Activated naive CD4-positive, alpha-beta T cell treated with anti-CD3 and anti-CD28 coated beads, Interleukin-2, amount 50 U/mL, for 72 hours (primary cell): Measurements from ENCODE around the gene ZNF791. TPM values are rescaled to one million over a fixed set of nuclear protein-coding genes. Genes with fewer than 3 reads are reported as not detected.
A peak's percentile ranks its signal among the peaks of the same experiment; 100 is the strongest.
"Not testable (repeated sequence)": the region's sequence is repeated elsewhere in the genome, so short reads cannot be mapped to it uniquely, and the experiment has no call there.

Source experiments
- ATAC-seq, 2 donors: fragments of 150-1000 bp; cut with Tn5 transposase; 2 replicates each; pipeline ENCODE4 v1.10.0; 2021; ENCODE audit warnings: mild to moderate bottlenecking in 2 of 2, moderate library complexity in 2 of 2
- DNase-seq, 2 donors: peaks; one replicate each; pipeline ENCODE4 v3.0.0; 2021 to 2022; ENCODE audit warnings: low spot score in 2 of 2
- H3K27ac Mint-ChIP-seq, 2 donors: one replicate each; pipeline ENCODE4 v1.8.0; 2022; ENCODE audit warnings: mild to moderate bottlenecking in 2 of 2, mixed read lengths in 2 of 2
- H3K36me3 Mint-ChIP-seq, 2 donors: one replicate each; pipeline ENCODE4 v1.8.0; 2022; ENCODE audit warnings: mixed read lengths in 2 of 2
- H3K9me3 Mint-ChIP-seq, 2 donors: one replicate each; pipeline ENCODE4 v1.8.0; 2022; ENCODE audit warnings: mixed read lengths in 2 of 2
- total RNA-seq, 2 donors: library from RNA; stranded (reverse); gene quantifications; one replicate each; pipeline ENCODE4 v1.2.3, GENCODE V29; 2022

Gene ZNF791
- 10 to 100 TPM; 14.7 to 16.7 TPM for total RNA-seq

GRCh38 chr19:12610540-12611360, at the start of gene ZNF791, which contains the start of gene ZNF490:
TSS of gene ZNF791 (plus strand) at chr19:12610920. CDS start at chr19:12611080, 160 bp downstream.
TSS of gene ZNF490 (minus strand) at chr19:12610813. CDS start at chr19:12610680, 133 bp downstream.
- peak; percentile 92 to 98 for DNase-seq
- Mint-ChIP-seq H3K27ac (peak within 1 kb of the TSS; percentile 92 to 99), H3K36me3 (peaks cover 8 to 24% of the 10 kb centered on the region in 2 donors), H3K9me3 (no peaks in the 10 kb centered on the region)
- ATAC-seq, result peak; percentile 91 to 97

GRCh38 chr19:12564016-12564664, 46.6 kb upstream of the ZNF791 start:
- Mint-ChIP-seq H3K27ac (no peak overlapping the region), H3K36me3 (no peaks in the 10 kb centered on the region), H3K9me3 (no peaks in the 10 kb centered on the region)
- DNase-seq (peak; percentile 89 to 98), ATAC-seq (peak; percentile 91 to 93)

GRCh38 chr19:12566380-12566779, 44.3 kb upstream of the ZNF791 start:
- DNase-seq, H3K27ac Mint-ChIP-seq, ATAC-seq, H3K9me3 Mint-ChIP-seq, H3K36me3 Mint-ChIP-seq: not testable (repeated sequence)

GRCh38 chr19:12567951-12568350, 42.8 kb upstream of the ZNF791 start:
- DNase-seq, result no peak
- no peaks in the 10 kb centered on the region for H3K9me3 Mint-ChIP-seq
- ATAC-seq, result no peak
- no peaks in the 10 kb centered on the region for H3K36me3 Mint-ChIP-seq
- no peak overlapping the region for H3K27ac Mint-ChIP-seq

- no peak for DNase-seq
- ATAC-seq, result no peak
These were observed 36.7 kb upstream of the ZNF791 start for GRCh38 chr19:12574036-12574435.

GRCh38 chr19:12578641-12579040, 32.1 kb upstream of the ZNF791 start:
- Mint-ChIP-seq H3K36me3 (peaks cover 32 to 54% of the 10 kb centered on the region in 2 donors), H3K9me3 (peaks cover 15 to 18% of the 10 kb centered on the region in 2 donors), H3K27ac (no peak overlapping the region)
- ATAC-seq (no peak), DNase-seq (no peak)

More at GRCh38 chr19:12574036-12574435, 36.7 kb upstream of the ZNF791 start:
- Mint-ChIP-seq H3K36me3 (peaks cover 11 to 12% of the 10 kb centered on the region in 2 donors), H3K27ac (peak overlapping the region; percentile 25 to 36), H3K9me3 (no peaks in the 10 kb centered on the region)

GRCh38 chr19:12580180-12580694, 30.5 kb upstream of the ZNF791 start:
- no peak for ATAC-seq
- H3K36me3 Mint-ChIP-seq, result peaks cover 32 to 56% of the 10 kb centered on the region in 2 donors
- peaks cover 15 to 18% of the 10 kb centered on the region in 2 donors for H3K9me3 Mint-ChIP-seq
- no peak for DNase-seq
- H3K27ac Mint-ChIP-seq, result no peak overlapping the region

- H3K9me3 Mint-ChIP-seq, result peaks cover 15 to 18% of the 10 kb centered on the region in 2 donors
- no peak for DNase-seq
- H3K27ac Mint-ChIP-seq, result no peak overlapping the region
- ATAC-seq, result no peak
- H3K36me3 Mint-ChIP-seq, result peaks cover 32 to 56% of the 10 kb centered on the region in 2 donors
These were observed 29.6 kb upstream of the ZNF791 start for GRCh38 chr19:12581100-12581499.

GRCh38 chr19:12596485-12596884, 14.2 kb upstream of the ZNF791 start:
- Mint-ChIP-seq H3K27ac (no peak overlapping the region), H3K9me3 (no peaks in the 10 kb centered on the region), H3K36me3 (no peaks in the 10 kb centered on the region)
- ATAC-seq (no peak), DNase-seq (no peak)

- DNase-seq (no peak), ATAC-seq (no peak)
- H3K36me3 Mint-ChIP-seq, result no peaks in the 10 kb centered on the region
- no peaks in the 10 kb centered on the region for H3K9me3 Mint-ChIP-seq
- H3K27ac Mint-ChIP-seq, result no peak overlapping the region
These were observed 13.7 kb upstream of the ZNF791 start for GRCh38 chr19:12596927-12597548.

GRCh38 chr19:12597594-12597993, 13.1 kb upstream of the ZNF791 start:
- no peak overlapping the region for H3K27ac Mint-ChIP-seq
- H3K9me3 Mint-ChIP-seq, result no peaks in the 10 kb centered on the region
- no peaks in the 10 kb centered on the region for H3K36me3 Mint-ChIP-seq
- no peak for DNase-seq
- no peak for ATAC-seq

- Mint-ChIP-seq H3K36me3 (peaks cover 0 to 6% of the 10 kb centered on the region in 2 donors), H3K27ac (peak overlapping the region; percentile 72 to 84), H3K9me3 (no peaks in the 10 kb centered on the region)
- DNase-seq (peak; percentile 38 to 59), ATAC-seq (peak; percentile 99)
These were observed 7.0 kb upstream of the ZNF791 start for GRCh38 chr19:12603714-12604113.

GRCh38 chr19:12606796-12607195, 3.9 kb upstream of the ZNF791 start:
- ATAC-seq (no peak), DNase-seq (no peak)
- peaks cover 8 to 19% of the 10 kb centered on the region in 2 donors for H3K36me3 Mint-ChIP-seq
- H3K27ac Mint-ChIP-seq, result no peak overlapping the region
- no peaks in the 10 kb centered on the region for H3K9me3 Mint-ChIP-seq

- no peak for ATAC-seq
- DNase-seq, result no peak
- H3K27ac Mint-ChIP-seq, result no peak overlapping the region
- H3K9me3 Mint-ChIP-seq, result no peaks in the 10 kb centered on the region
- H3K36me3 Mint-ChIP-seq, result peaks cover 8 to 19% of the 10 kb centered on the region in 2 donors
These were observed 3.1 kb upstream of the ZNF791 start for GRCh38 chr19:12607631-12608030.

- ATAC-seq (no peak), DNase-seq (no peak)
- H3K36me3 Mint-ChIP-seq, result peaks cover 8 to 30% of the 10 kb centered on the region in 2 donors
- H3K9me3 Mint-ChIP-seq, result no peaks in the 10 kb centered on the region
- peak overlapping the region; percentile 92 to 99 for H3K27ac Mint-ChIP-seq
These were observed 610 bp downstream of the ZNF791 start for GRCh38 chr19:12611361-12611699.

- H3K36me3 Mint-ChIP-seq, result peaks cover 0 to 25% of the 10 kb centered on the region in 2 donors
- no peak for ATAC-seq
- DNase-seq, result no peak
- H3K9me3 Mint-ChIP-seq, result no peaks in the 10 kb centered on the region
- H3K27ac Mint-ChIP-seq, result no peak overlapping the region
These were observed 6.9 kb downstream of the ZNF791 start for GRCh38 chr19:12617646-12618045.
